ENCODE results near the gene TMEM106B.

TMEM106B gene

DNA sequence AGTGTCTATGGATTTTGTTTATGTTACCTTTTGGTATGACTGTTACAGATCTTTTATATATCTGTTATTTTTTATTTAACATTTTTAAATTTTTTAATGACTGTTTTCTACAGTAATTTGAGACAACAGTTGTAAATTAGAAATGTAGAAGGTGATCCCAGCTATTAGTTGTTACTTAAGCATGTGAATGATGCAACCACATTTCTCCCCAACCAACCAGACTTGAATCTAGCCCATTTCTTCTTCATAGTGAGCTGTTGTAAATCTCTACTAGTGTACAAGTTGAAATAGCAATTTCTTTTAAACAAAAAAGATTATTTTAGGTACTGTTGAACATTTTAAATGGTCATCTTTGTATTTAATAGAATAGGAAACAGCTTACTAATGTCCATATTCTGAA is 18.0 kb downstream of the TMEM106B start:
- no peak for DNase-seq

DNA sequence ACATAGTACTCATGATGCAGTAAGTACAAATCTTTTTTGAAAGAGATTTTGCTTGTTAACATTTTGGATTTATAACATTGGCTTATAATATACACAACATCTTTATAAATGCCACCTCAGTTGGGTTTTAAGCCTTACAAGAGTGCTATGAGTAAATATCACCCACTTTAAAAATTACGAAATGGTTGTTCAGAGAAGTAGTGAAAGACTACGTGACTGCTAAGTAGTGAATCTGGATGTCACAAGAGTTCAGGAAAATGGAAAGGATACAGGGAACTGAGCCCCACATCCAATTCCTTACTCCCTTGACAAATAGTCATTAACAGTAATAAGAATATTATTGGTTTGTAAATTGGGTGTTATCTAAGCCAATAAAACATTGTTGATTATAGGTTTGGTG is 20.0 kb downstream of the TMEM106B start:
- no peak for DNase-seq

- no peak for DNase-seq
Measured at GRCh38 chr7:12233175-12233574, 22.1 kb downstream of the TMEM106B start.

DNA sequence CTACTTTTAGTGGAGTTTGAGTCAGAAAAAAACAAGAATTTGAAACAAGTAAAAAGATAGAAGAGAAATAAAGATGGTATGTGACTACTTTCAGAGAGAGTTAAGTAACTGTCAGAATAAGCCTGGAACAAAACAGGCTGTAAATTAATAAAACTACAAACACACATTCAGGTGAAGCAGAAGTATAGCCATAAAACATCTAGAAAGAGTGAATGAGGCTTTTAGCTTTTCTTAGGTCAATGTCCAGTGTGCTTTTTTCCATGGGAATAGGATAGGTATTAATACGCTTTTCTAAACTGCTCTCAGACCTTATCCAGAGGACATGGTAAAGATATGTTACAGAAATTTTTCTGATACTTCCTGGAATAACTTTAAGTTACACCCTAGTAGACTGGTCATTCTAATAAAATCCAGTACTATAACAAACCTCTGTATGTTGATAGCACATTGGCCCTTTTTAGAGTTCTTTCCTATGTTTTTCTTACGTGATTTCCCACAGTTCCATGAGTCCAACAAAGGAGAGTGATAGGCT is 23.3 kb downstream of the TMEM106B start:
- no peak for DNase-seq

GRCh38 chr7:12235970-12236369 is 24.9 kb downstream of the TMEM106B start:
- no peak for DNase-seq

GRCh38 chr7:12237007-12237406 is 25.9 kb downstream of the TMEM106B start:
- no peak for DNase-seq

DNA sequence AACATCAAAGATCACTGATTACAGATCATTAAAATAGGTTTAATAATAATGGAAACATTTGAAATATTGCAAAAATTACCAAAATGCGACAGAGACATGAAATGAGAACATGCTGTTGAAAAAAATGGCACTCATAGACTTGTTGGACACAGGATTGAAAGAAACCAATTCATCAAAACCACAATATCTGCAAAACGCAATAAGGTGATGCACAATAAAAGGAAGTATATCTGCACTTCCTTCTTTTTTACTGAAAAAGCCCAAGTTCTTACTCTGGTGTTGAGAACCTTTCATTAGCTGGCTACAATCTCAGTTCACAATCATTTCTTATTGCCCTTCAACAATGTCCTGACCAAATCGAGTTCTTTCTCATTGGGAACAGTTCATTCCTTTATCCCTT is 28.7 kb downstream of the TMEM106B start:
- no peak for DNase-seq

GRCh38 chr7:12244129-12244528 is 33.0 kb downstream of the TMEM106B start:
- no peak for DNase-seq

GRCh38 chr7:12244694-12245093 is 33.6 kb downstream of the TMEM106B start:
- DNase-seq: no peak

GRCh38 chr7:12249706-12250105 is 38.6 kb downstream of the TMEM106B start:
- DNase-seq: no peak

DNA sequence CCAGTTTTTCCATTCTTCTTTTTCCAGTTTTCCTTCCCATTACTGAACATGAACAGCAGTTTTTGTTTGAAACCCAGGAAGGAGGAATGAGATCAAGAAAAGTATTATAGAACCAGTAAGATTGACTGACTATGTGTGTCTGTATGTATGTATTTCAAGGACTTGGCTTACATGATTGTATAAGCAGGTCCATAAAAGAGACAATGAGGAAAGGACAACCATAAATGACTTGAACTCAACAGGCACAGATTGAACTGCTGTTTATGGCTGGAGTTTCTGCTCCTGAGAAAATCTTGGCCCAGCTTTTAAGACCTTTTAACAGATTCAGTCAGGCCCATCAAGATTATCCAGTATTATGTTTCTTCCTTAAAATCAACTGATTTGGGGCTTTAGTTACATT is 39.1 kb downstream of the TMEM106B start:
- DNase-seq: no peak

- no peak for DNase-seq
Measured at GRCh38 chr7:12256090-12256489, 45.0 kb downstream of the TMEM106B start.

DNA sequence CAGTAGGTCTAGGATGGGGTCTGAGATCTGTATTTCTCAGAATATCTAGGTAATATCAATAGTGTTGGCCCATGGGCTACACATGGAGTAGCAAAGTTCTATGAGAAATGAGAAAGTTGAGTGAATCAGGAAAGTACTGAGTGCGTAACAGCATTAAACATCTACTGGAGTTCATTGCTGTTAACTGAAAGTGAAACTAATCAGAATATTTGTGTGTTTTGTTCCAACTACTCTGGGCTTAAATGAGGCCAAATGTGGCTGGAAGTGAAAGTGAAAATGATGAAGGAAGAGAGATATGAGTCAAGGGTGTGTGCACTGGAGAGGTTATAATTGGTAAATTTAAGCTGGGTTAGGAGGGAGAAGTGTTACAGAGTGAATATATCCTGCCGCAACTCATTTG is 46.5 kb downstream of the TMEM106B start:
- DNase-seq: no peak

DNA sequence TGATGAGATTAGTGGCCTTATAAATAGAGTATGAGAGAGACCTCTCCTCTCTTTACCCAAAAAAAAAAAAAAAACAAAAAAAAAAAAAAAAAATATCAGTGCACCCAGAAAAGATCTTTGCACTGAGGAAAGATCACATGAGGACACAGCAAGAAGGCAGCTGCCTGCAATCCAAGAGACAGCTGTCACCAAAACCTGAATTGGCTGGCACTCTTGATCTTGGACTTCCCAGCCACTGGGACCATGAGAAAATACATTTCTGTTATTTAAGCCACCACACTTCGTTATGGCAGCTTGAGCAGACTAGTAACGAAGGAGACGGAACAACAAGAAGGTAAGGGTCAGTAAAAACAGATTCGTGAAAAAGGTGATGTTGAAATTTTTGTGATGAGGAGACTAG is 47.0 kb downstream of the TMEM106B start:
- no peak for DNase-seq

DNA sequence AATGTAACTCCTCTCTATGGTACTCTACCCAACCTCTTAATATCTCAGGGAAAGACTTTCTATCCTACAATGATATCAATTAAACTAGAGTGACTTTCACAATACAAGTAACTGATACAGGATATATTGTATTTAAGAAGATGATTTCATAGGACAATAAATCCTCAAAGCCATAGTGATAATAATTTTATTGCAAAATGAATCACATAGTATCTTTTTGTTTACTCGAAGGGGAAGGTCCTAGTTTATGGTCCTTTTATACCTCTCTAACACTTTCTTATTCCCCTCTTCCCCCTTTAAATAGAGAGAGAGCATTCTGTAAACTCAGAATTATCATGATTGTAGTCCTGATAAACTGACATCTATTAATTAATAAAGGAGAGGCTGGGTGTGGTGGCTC is 56.4 kb downstream of the TMEM106B start:
- no peak for DNase-seq

DNA sequence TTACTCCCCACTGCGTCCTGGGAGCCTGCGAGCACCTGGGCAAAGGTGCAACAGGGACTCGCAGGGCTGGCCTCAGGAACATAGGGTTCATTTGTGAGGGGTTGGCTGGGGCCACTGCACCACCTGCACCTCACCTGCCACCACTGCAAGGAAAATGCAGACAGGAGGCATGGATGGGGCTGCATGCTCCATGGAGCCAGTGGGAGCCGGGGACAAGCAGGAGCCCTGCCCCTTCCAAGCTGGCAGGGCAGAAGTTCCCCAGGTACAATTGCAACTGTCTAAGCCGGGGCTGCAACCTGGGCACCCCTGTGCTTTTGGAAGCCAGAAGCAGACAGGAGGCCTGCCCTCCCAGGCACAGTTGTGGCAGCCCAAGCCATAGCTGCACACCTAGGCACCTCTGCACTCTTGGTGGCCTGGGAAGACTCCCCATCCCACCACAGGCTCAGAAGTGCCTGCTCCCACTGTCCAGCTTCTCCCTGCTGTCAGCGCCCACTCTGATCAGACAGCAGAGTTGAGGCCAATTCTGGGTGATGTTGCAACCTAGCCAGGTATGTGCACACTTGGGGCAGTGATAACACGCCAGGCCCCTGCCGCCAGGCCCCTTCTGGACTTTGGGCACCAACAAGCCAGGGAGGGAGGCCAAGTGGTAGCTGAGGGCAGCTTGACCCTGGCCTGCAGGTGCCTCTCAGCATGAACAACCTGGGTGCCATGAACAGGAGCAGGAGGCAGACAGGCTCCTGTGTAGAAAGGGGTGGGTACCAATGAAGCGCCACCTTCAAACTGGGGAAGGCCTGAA is 58.2 kb downstream of the TMEM106B start:
- no peak for DNase-seq

GRCh38 chr7:12281038-12281437 is 69.9 kb downstream of the TMEM106B start:
- no peak for DNase-seq

DNA sequence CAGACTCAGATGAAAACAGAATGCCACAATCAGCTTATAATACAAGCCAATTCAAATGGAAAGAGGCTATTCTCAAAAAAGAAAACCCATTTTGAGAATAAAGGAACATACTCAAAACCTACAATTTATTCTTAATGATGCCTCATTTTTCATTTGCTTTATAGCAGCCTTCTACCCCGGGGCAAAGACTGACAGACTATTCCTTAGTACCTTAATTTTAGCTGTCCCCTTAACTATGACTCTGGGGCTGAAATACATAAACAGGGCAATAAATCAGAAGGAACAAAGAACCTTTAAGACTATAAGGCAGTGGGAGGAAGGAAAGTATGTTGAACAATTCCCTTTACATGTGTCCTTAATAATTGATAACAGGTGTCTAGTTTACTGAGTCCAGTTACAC is 76.8 kb downstream of the TMEM106B start:
- DNase-seq: peak; percentile 71

GRCh38 chr7:12289996-12290395 is 78.9 kb downstream of the TMEM106B start:
- DNase-seq: no peak

DNA sequence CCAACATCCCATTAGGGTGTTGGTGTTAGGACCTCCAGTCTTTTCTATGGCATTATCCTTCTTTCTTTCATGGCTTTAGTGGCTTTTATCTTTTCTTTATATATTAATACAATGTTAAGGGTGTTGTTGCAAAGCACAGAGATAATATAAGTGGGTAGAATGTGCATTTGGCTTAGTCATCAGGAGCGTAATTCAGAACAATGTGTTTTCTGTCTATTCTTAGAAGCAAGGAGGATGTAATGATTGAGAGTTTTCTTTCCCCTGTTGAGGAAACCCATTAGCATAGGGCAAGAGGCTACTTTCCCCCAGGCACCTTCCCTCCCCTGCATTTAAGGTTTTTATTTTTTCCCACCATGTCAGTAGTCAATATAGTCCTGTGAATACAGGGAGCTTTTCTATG is 79.7 kb downstream of the TMEM106B start:
- no peak for DNase-seq

DNA sequence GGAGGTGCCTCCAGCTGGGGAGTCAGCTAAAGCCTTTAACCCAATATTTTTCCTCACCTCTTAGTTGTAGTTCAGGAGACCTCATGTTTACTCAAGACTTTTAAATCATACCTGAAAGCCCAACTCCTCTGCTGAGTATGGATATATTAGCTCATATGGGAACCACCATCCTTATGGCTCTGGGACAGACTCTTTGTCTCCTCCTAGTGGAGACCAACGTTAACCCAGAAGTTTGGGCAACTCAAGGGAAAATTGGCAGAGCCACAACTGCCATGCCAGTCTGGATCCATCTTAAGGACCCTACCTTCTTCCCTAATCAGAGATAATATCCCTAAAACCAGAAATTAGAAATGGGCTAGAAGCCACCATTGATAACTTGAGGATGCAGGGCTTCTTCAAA is 80.8 kb downstream of the TMEM106B start:
- DNase-seq: no peak
